DND-41 (cell line): ENCODE data around the gene FOXA2.

Experiments
- ATAC-seq: fragments of 200-7000 bp; cut with Tn5 transposase; 3 replicates; pipeline ENCODE4 v1.9.1; 2021; ENCODE audit warnings: low read depth; ENCODE audit not compliant: insufficient read depth
- DNase-seq: peaks from one replicate; pipeline ENCODE4 v3.0.0-alpha.2; 2020
- H2AFZ ChIP-seq: 2 replicates; pipeline ENCODE4 v1.6.0; 2012; ENCODE audit warnings: low read depth, low read length
- H3K27ac ChIP-seq: 2 replicates; pipeline ENCODE4 v1.5.1; 2012; ENCODE audit warnings: low read length, inconsistent platforms
- H3K27me3 ChIP-seq: fragments of 200-600 bp; sonication (generic); 2 replicates; pipeline ENCODE4 v1.6.0; 2012; ENCODE audit warnings: low read length, mild to moderate bottlenecking, inconsistent platforms; ENCODE audit not compliant: insufficient read depth, poor library complexity
- H3K36me3 ChIP-seq: 2 replicates; pipeline ENCODE4 v1.5.1; 2012; ENCODE audit warnings: low read length, inconsistent platforms; ENCODE audit not compliant: insufficient read depth
- H3K4me1 ChIP-seq: 2 replicates; pipeline ENCODE4 v1.5.1; 2012; ENCODE audit warnings: mild to moderate bottlenecking, low read length; ENCODE audit not compliant: insufficient read depth
- H3K4me2 ChIP-seq: 2 replicates; pipeline ENCODE4 v1.6.0; 2012; ENCODE audit warnings: mild to moderate bottlenecking, moderate library complexity, low read length, inconsistent platforms; ENCODE audit not compliant: insufficient read depth
- H3K4me3 ChIP-seq, 2 experiments: fragments of 200-600 bp in 1 of 2; shearing (Covaris generic) in 1 of 2; 2 replicates each; pipeline ENCODE4 v1.5.1; 2012 to 2016; ENCODE audit warnings: inconsistent platforms in 2 of 2, low read length in 2 of 2, mild to moderate bottlenecking in 2 of 2, low read depth in 1 of 2, moderate library complexity in 1 of 2
- H3K79me2 ChIP-seq: 2 replicates; pipeline ENCODE4 v1.6.0; 2012; ENCODE audit warnings: low read length, inconsistent platforms; ENCODE audit not compliant: insufficient read depth
- H3K9ac ChIP-seq: 2 replicates; pipeline ENCODE4 v1.6.0; 2012; ENCODE audit warnings: low read depth, mild to moderate bottlenecking, inconsistent platforms, low read length, moderate library complexity
- H3K9me3 ChIP-seq: 2 replicates; pipeline ENCODE4 v1.5.1; 2012; ENCODE audit warnings: low read length, moderate library complexity, mild to moderate bottlenecking, inconsistent platforms; ENCODE audit not compliant: insufficient read depth, severe bottlenecking
- H4K20me1 ChIP-seq: 2 replicates; pipeline ENCODE4 v1.6.0; 2012; ENCODE audit warnings: low read length; ENCODE audit not compliant: insufficient read depth
- EZH2 ChIP-seq: IDR thresholded peaks from 3 replicates; pipeline ENCODE4 v1.6.1; 2012; ENCODE audit warnings: borderline replicate concordance, low read depth, mild to moderate bottlenecking, moderate library complexity, low read length, inconsistent platforms; ENCODE audit not compliant: severe bottlenecking
- TF ChIP-seq, protein P1 (sequence below): IDR thresholded peaks from 2 replicates; pipeline ENCODE4 v1.5.1; 2012; ENCODE audit warnings: borderline replicate concordance, low read length, moderate library complexity, mild to moderate bottlenecking; ENCODE audit not compliant: poor library complexity, severe bottlenecking; ENCODE audit errors: extremely low read depth

FOXA2 gene

DNA sequence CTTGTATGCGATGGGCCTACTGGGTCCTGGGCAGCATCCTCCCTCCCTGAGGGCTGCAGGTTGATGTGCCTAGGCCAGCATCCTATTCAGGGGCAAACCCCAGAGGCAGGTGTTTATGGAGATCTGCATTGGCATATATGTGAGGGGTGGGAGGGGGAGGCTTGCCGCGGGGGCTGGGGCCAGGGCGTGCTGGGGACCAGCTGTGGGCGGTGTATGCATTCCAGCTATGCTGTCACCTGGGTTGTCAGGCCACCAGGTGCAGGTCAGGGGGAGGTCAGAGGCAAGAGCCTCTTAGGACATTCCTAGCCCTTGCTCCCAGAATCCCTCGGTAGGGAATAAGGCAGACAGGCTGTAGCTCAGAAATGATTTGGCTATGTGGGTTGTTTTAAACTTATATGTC is 11.9 kb downstream of the FOXA2 start:
- no peak overlapping the region for H3K27ac ChIP-seq
- H3K4me2 ChIP-seq: no peak overlapping the region
- peaks cover 34% of the 10 kb centered on the region for H3K27me3 ChIP-seq
- no peaks in the 10 kb centered on the region for H3K36me3 ChIP-seq
- no peak overlapping the region for H2AFZ ChIP-seq
- H3K79me2 ChIP-seq: no peaks in the 10 kb centered on the region
- no peaks in the 10 kb centered on the region for H3K9me3 ChIP-seq
- H4K20me1 ChIP-seq: no peaks in the 10 kb centered on the region; the same call in 1 of the 2 replicates
- ATAC-seq: no peak
- DNase-seq: no peak
- H3K9ac ChIP-seq: no peak overlapping the region
- H3K4me3 ChIP-seq: no peak overlapping the region
- H3K4me1 ChIP-seq: no peaks in the 10 kb centered on the region
- TF ChIP-seq EZH2: no peak
- TF ChIP-seq, protein P1, sequence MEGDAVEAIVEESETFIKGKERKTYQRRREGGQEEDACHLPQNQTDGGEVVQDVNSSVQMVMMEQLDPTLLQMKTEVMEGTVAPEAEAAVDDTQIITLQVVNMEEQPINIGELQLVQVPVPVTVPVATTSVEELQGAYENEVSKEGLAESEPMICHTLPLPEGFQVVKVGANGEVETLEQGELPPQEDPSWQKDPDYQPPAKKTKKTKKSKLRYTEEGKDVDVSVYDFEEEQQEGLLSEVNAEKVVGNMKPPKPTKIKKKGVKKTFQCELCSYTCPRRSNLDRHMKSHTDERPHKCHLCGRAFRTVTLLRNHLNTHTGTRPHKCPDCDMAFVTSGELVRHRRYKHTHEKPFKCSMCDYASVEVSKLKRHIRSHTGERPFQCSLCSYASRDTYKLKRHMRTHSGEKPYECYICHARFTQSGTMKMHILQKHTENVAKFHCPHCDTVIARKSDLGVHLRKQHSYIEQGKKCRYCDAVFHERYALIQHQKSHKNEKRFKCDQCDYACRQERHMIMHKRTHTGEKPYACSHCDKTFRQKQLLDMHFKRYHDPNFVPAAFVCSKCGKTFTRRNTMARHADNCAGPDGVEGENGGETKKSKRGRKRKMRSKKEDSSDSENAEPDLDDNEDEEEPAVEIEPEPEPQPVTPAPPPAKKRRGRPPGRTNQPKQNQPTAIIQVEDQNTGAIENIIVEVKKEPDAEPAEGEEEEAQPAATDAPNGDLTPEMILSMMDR: no peak

DNA sequence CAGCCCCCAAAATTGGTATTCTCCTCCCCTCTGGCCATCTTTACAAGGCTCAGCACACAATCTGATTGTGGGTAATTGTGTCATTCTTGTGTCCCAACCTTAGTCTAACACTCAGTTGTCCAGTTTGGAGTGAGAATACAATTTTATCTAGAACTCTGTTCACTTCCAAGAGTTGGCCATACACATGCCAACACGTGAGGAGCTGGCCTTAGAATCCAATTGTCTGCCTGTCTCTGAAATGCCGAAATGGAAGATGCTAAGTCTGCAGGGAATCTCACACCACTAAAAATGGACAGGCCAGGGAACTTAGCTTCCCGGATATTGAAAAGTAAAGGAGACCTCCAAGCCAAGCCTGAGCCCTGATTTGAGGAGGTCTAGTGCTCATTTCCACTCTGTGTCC is 12.3 kb downstream of the FOXA2 start:
- H3K27me3 ChIP-seq: peaks cover 38% of the 10 kb centered on the region
- H4K20me1 ChIP-seq: no peaks in the 10 kb centered on the region; the same call in 1 of the 2 replicates
- no peak for TF ChIP-seq EZH2
- TF ChIP-seq, protein P1: no peak
- H3K4me3 ChIP-seq: no peak overlapping the region
- H3K79me2 ChIP-seq: no peaks in the 10 kb centered on the region
- H3K4me1 ChIP-seq: no peaks in the 10 kb centered on the region
- H3K9ac ChIP-seq: no peak overlapping the region
- DNase-seq: no peak
- no peak for ATAC-seq
- H3K36me3 ChIP-seq: no peaks in the 10 kb centered on the region
- H3K4me2 ChIP-seq: no peak overlapping the region
- H2AFZ ChIP-seq: no peak overlapping the region
- H3K9me3 ChIP-seq: no peaks in the 10 kb centered on the region
- no peak overlapping the region for H3K27ac ChIP-seq

GRCh38 chr20:22569353-22569752 is 15.0 kb downstream of the FOXA2 start:
- no peak overlapping the region for H3K27ac ChIP-seq
- no peaks in the 10 kb centered on the region for H3K4me1 ChIP-seq
- no peaks in the 10 kb centered on the region for H3K9me3 ChIP-seq
- no peak overlapping the region for H3K9ac ChIP-seq
- peaks cover 53% of the 10 kb centered on the region for H3K27me3 ChIP-seq
- H2AFZ ChIP-seq: no peak overlapping the region
- ATAC-seq (no peak), DNase-seq (no peak)
- no peaks in the 10 kb centered on the region for H3K79me2 ChIP-seq
- no peak overlapping the region for H3K4me3 ChIP-seq
- TF ChIP-seq EZH2: no peak
- TF ChIP-seq, protein P1: no peak
- H4K20me1 ChIP-seq: no peaks in the 10 kb centered on the region; the same call in 1 of the 2 replicates
- no peaks in the 10 kb centered on the region for H3K36me3 ChIP-seq
- H3K4me2 ChIP-seq: no peak overlapping the region

DNA sequence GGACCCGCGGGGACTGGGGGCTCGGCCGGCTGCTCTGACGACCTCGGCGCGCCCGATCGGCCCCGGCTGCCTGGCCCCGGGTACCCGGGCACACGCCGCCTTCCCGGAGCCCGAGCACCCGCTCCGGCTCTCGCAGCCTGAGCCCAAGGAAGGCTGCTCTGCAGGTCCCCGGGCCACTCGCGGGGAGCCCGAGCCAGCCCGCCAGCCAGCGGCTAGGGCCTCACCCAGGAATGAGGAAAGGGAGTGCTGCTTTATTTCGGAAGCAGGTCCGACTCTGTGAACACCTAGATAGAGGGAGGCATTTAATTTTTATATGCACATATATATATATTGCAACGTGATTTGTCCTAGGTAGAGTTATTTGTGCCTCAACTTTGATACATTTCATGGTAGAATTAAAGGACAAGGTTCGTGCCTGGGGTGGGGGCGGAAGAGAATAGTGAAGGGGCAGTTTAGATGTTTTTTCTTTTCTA is 15.5 kb downstream of the FOXA2 start:
- no peaks in the 10 kb centered on the region for H3K36me3 ChIP-seq
- no peaks in the 10 kb centered on the region for H3K79me2 ChIP-seq
- H3K27me3 ChIP-seq: peaks cover 55% of the 10 kb centered on the region
- H2AFZ ChIP-seq: no peak overlapping the region
- H4K20me1 ChIP-seq: no peaks in the 10 kb centered on the region; the same call in 1 of the 2 replicates
- ATAC-seq: no peak
- H3K4me1 ChIP-seq: no peaks in the 10 kb centered on the region
- H3K9ac ChIP-seq: no peak overlapping the region
- no peak overlapping the region for H3K4me3 ChIP-seq
- TF ChIP-seq EZH2: no peak
- TF ChIP-seq, protein P1: no peak
- H3K27ac ChIP-seq: no peak overlapping the region
- DNase-seq: no peak
- no peak overlapping the region for H3K4me2 ChIP-seq
- H3K9me3 ChIP-seq: no peaks in the 10 kb centered on the region
